ENCODE data around the gene GNAI1. TPM values are rescaled to one million over a fixed set of nuclear protein-coding genes. Genes with fewer than 3 reads are reported as not detected.

The GNAI1 gene
- total and polyA plus RNA-seq, 2 donors (not counting 1 experiment from before 2014, with no cell fraction given), result not detected

GRCh38 chr7:80184693-80185092 is 50.1 kb downstream of the GNAI1 start:
- Mint-ChIP-seq H3K4me3 (no peak overlapping the region), H3K4me1 (no peaks in the 10 kb centered on the region), H3K27me3 (no peaks in the 10 kb centered on the region), H3K9me3 (ENCODE audit: insufficient read depth) (no peaks in the 10 kb centered on the region), H3K27ac (no peak overlapping the region)
- no peaks in the 10 kb centered on the region for H4K20me1 ChIP-seq (ENCODE audit: control insufficient read depth, insufficient read depth, low read length, poor library complexity, severe bottlenecking)
- DNase-seq (no peak), ATAC-seq (ENCODE audit: low read depth) (no peak)
- TF ChIP-seq CTCF (IDR thresholded peaks at IDR 0.05), result no peak
- no peak for TF ChIP-seq EZH2 (IDR thresholded peaks at IDR 0.05; ENCODE audit: borderline replicate concordance, insufficient read depth, low read depth, low read length, poor library complexity, severe bottlenecking)
- no peaks in the 10 kb centered on the region for H3K79me2 ChIP-seq (ENCODE audit: control insufficient read depth, insufficient read depth, low read length)
- H3K4me1 ChIP-seq (ENCODE audit: control insufficient read depth in 2 of 2, insufficient read depth in 2 of 2, low read length in 2 of 2), result no peaks in the 10 kb centered on the region
- 100% methylated on average over 1 of the region's 4 CpGs for WGBS (ENCODE audit: insufficient coverage)
- H3K4me3 ChIP-seq (ENCODE audit: control extremely low read depth in 1 of 5, extremely low read depth in 1 of 5, insufficient read depth in 1 of 5, low read depth in 2 of 5, low read length in 4 of 5), result no peak overlapping the region
- CTCF ChIA-PET, result no interaction called here
- POLR2A ChIA-PET, result no interaction called here
- intact Hi-C loops (cut with micrococcal nuclease), result no loop called here
- H3K9ac ChIP-seq (ENCODE audit: low read length), result no peak overlapping the region
- H2AFZ ChIP-seq (ENCODE audit: insufficient read depth, low read depth, low read length, poor library complexity, severe bottlenecking), result no peak overlapping the region
- H3K27ac ChIP-seq (ENCODE audit: low read length in 2 of 2), result no peak overlapping the region
- no peaks in the 10 kb centered on the region for H3K36me3 ChIP-seq (replicated peaks in 1 of 2; ENCODE audit: control extremely low read depth in 1 of 2, control insufficient read depth in 1 of 2, extremely low read depth in 1 of 2, insufficient read depth in 2 of 2, low read length in 1 of 2)
- no peak overlapping the region for H3K4me2 ChIP-seq (replicated peaks; ENCODE audit: low read depth, low read length, poor library complexity, severe bottlenecking)
- no peaks in the 10 kb centered on the region for H3K9me3 ChIP-seq (ENCODE audit: control extremely low read depth in 1 of 3, control insufficient read depth in 2 of 3, insufficient read depth in 1 of 3, low read length in 2 of 3)
- H3K27me3 ChIP-seq (replicated peaks in 1 of 4; ENCODE audit: control extremely low read depth in 1 of 4, control insufficient read depth in 3 of 4, insufficient read depth in 4 of 4, low read length in 3 of 4), result no peaks in the 10 kb centered on the region

- Histone ChIP-seq H4K20me1 (ENCODE audit: control insufficient read depth, insufficient read depth, low read length, poor library complexity, severe bottlenecking) (no peaks in the 10 kb centered on the region), H3K9me3 (ENCODE audit: control extremely low read depth in 1 of 3, control insufficient read depth in 2 of 3, insufficient read depth in 1 of 3, low read length in 2 of 3) (no peaks in the 10 kb centered on the region), H2AFZ (ENCODE audit: insufficient read depth, low read depth, low read length, poor library complexity, severe bottlenecking) (no peak overlapping the region), H3K27ac (ENCODE audit: low read length in 2 of 2) (no peak overlapping the region), H3K4me2 (replicated peaks; ENCODE audit: low read depth, low read length, poor library complexity, severe bottlenecking) (no peak overlapping the region), H3K4me3 (ENCODE audit: control extremely low read depth in 1 of 5, extremely low read depth in 1 of 5, insufficient read depth in 1 of 5, low read depth in 2 of 5, low read length in 4 of 5) (no peak overlapping the region), H3K27me3 (replicated peaks in 1 of 4; ENCODE audit: control extremely low read depth in 1 of 4, control insufficient read depth in 3 of 4, insufficient read depth in 4 of 4, low read length in 3 of 4) (no peaks in the 10 kb centered on the region), H3K4me1 (ENCODE audit: control insufficient read depth in 2 of 2, insufficient read depth in 2 of 2, low read length in 2 of 2) (no peaks in the 10 kb centered on the region), H3K79me2 (ENCODE audit: control insufficient read depth, insufficient read depth, low read length) (no peaks in the 10 kb centered on the region), H3K9ac (ENCODE audit: low read length) (no peak overlapping the region), H3K36me3 (replicated peaks in 1 of 2; ENCODE audit: control extremely low read depth in 1 of 2, control insufficient read depth in 1 of 2, extremely low read depth in 1 of 2, insufficient read depth in 2 of 2, low read length in 1 of 2) (no peaks in the 10 kb centered on the region)
- Mint-ChIP-seq H3K9me3 (ENCODE audit: insufficient read depth) (no peaks in the 10 kb centered on the region), H3K4me3 (no peak overlapping the region), H3K27ac (no peak overlapping the region), H3K27me3 (no peaks in the 10 kb centered on the region), H3K4me1 (no peaks in the 10 kb centered on the region)
- no peak for TF ChIP-seq CTCF (IDR thresholded peaks at IDR 0.05)
- no peak for TF ChIP-seq EZH2 (IDR thresholded peaks at IDR 0.05; ENCODE audit: borderline replicate concordance, insufficient read depth, low read depth, low read length, poor library complexity, severe bottlenecking)
- POLR2A ChIA-PET, result no interaction called here
- ATAC-seq (ENCODE audit: low read depth) (no peak), DNase-seq (no peak)
- WGBS (ENCODE audit: insufficient coverage), result 96% methylated on average over 3 of the region's 7 CpGs
- intact Hi-C loops (cut with micrococcal nuclease), result no loop called here
- CTCF ChIA-PET, result no interaction called here
Observed at GRCh38 chr7:80185571-80185970, 50.9 kb downstream of the GNAI1 start.

Measured in B cell (primary cell).